Brain microvascular endothelial cell (primary cell): ENCODE measurements around the gene NOSTRIN.
"Not testable (repeated sequence)": the region's sequence is repeated elsewhere in the genome, so short reads cannot be mapped to it uniquely, and the experiment has no call there.

Source experiments
- DNase-seq: peaks from one replicate; pipeline ENCODE4 v3.0.0-alpha.2; 2020
- H3K27ac ChIP-seq: fragments of 250-450 bp; sonication (Bioruptor Pico); 2 replicates; pipeline ENCODE4 v1.5.1; 2020; ENCODE audit warnings: mild to moderate bottlenecking, moderate library complexity
- H3K27me3 ChIP-seq: fragments of 250-450 bp; sonication (Bioruptor Pico); replicated peaks from 2 replicates; pipeline ENCODE4 v1.5.1; 2020; ENCODE audit warnings: mild to moderate bottlenecking
- H3K36me3 ChIP-seq: fragments of 250-450 bp; sonication (Bioruptor Pico); replicated peaks from 2 replicates; pipeline ENCODE4 v1.5.1; 2020; ENCODE audit warnings: mild to moderate bottlenecking
- H3K4me3 ChIP-seq: 2 replicates; pipeline ENCODE4 v1.5.1; 2011; ENCODE audit warnings: low read depth, mild to moderate bottlenecking, control low read depth, low read length, moderate library complexity
- in situ Hi-C: cut with HindIII; loops from 2 replicates; pipeline ENCODE4 v1.10.0; 2017; ENCODE audit warnings: low sequenced_read_pairs, low pct_ligation_motif_present
- TF ChIP-seq, protein P1 (sequence below): IDR thresholded peaks from 2 replicates; pipeline ENCODE4 v1.5.1; 2011; ENCODE audit warnings: low read depth, mild to moderate bottlenecking, moderate library complexity, low read length, control low read depth, inconsistent platforms; ENCODE audit errors: missing control alignments

The NOSTRIN gene

DNA sequence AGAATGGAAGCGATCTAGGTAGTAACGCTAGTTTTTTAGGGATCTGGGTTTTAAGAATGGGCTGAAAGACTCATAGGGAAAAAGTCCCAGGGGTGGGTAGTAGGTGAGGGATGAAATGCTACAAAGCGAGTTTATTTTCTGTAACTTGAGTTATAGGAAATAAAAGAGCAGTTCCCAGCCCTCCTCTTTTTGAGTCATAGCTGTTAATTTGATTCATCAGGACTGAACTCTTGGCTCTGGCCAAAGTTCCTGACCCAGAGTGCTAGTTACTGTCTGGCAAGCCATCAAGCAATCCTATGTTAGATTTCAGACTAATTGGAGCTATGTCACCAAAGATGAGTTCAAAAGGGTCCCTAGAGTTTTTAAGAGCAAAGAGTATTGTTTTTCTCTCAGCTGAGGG lies 17.4 kb upstream of the NOSTRIN start:
- in situ Hi-C loops, result no loop called here
- no peak overlapping the region for H3K27ac ChIP-seq
- TF ChIP-seq, protein P1, sequence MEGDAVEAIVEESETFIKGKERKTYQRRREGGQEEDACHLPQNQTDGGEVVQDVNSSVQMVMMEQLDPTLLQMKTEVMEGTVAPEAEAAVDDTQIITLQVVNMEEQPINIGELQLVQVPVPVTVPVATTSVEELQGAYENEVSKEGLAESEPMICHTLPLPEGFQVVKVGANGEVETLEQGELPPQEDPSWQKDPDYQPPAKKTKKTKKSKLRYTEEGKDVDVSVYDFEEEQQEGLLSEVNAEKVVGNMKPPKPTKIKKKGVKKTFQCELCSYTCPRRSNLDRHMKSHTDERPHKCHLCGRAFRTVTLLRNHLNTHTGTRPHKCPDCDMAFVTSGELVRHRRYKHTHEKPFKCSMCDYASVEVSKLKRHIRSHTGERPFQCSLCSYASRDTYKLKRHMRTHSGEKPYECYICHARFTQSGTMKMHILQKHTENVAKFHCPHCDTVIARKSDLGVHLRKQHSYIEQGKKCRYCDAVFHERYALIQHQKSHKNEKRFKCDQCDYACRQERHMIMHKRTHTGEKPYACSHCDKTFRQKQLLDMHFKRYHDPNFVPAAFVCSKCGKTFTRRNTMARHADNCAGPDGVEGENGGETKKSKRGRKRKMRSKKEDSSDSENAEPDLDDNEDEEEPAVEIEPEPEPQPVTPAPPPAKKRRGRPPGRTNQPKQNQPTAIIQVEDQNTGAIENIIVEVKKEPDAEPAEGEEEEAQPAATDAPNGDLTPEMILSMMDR, result no peak

DNA sequence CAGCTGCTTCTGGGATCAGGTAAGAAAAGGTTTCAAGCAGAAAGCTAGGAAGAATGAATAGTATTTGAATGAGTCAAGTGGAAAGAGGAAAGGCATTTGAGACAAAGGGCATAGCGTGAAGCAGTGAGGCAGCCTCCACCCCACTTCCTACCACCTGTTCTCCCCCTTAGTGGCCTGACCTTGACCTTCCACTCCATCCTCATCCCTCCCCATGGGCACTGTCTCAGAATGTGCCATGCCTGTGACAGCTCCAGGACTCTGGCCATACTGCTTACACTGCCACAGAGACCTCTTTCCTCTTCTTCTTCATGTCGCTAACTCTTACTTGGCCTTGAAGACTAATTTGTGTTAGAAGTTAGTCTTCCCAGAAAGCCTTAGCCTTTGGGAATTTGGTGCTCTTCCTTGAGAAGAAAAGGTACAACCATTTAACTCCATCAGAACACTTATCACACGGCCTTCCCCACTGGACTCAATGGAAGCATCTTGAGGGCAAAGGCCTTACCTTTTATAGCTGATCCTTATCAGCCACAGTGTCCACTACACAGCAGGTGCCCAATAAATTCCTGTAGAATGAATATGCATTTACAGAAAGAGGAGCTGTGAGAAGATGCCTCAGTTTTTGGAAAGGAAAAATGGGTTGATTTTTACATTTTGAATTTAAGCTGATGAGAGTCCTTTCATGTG lies 15.2 kb upstream of the NOSTRIN start:
- Histone ChIP-seq H3K4me3 (no peak overlapping the region), H3K27me3 (no peaks in the 10 kb centered on the region), H3K27ac (no peak overlapping the region), H3K36me3 (no peaks in the 10 kb centered on the region)
- TF ChIP-seq, protein P1, result no peak
- no peak for DNase-seq
- in situ Hi-C loops, result no loop called here

More for the DNA sequence above, 17.4 kb upstream of the NOSTRIN start:
- Histone ChIP-seq H3K27me3 (no peaks in the 10 kb centered on the region), H3K36me3 (no peaks in the 10 kb centered on the region), H3K4me3 (no peak overlapping the region)
- no peak for DNase-seq

DNA sequence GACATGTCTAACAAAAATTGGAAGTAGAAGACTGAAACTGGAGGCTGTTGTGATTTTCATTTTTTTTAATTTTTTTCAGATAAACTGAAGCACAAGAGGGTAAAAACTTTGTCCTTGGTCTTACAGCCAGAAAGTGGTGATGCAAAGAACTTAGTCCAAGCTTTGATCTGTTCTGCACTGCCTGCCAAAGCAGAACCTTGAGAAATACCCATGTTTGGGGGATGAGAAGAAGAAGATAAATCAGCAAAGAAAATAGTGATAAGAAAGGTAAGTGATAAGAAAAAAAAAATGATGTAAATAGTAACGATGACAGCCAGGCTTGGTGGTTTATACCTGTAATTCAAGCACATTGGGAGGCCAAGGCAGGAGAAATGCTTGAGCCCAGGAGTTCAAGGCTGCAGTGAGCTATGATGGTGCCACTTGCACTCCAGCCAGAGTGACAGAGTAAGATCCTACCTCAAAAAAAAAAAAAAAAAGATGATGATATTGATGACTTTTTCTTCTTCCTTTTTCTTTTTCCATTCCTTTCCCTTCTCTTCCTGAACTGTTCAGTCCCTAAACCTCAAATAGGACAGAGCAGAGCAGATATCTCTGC lies 14.6 kb upstream of the NOSTRIN start:
- H3K36me3 ChIP-seq, result no peaks in the 10 kb centered on the region
- H3K27me3 ChIP-seq, result no peaks in the 10 kb centered on the region
- no peak overlapping the region for H3K4me3 ChIP-seq
- in situ Hi-C loops, result no loop called here
- TF ChIP-seq, protein P1, result no peak
- DNase-seq, result no peak
- no peak overlapping the region for H3K27ac ChIP-seq

DNA sequence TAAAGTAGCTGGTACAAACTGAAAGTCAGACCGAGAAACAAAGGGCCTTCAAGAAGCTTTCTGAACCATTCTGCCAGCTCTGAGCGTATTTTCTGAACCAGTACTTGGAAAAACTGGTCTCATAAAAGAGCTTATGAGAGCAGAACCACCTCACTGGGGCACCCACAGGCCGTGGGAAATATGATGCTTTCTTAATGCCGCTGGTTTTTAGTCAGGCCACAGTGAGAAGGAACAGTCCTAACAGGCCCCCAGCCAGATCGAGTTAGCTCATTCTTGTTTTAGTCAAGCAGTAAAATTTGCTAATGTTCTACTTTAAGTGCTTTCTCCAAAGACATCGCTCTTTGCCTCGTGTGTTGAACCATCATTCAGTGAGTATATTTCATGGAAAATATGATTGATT lies 12.7 kb upstream of the NOSTRIN start:
- Histone ChIP-seq H3K36me3 (no peaks in the 10 kb centered on the region), H3K4me3 (no peak overlapping the region), H3K27me3 (no peaks in the 10 kb centered on the region), H3K27ac (no peak overlapping the region)
- TF ChIP-seq, protein P1, result no peak
- no peak for DNase-seq
- in situ Hi-C loops, result no loop called here

DNA sequence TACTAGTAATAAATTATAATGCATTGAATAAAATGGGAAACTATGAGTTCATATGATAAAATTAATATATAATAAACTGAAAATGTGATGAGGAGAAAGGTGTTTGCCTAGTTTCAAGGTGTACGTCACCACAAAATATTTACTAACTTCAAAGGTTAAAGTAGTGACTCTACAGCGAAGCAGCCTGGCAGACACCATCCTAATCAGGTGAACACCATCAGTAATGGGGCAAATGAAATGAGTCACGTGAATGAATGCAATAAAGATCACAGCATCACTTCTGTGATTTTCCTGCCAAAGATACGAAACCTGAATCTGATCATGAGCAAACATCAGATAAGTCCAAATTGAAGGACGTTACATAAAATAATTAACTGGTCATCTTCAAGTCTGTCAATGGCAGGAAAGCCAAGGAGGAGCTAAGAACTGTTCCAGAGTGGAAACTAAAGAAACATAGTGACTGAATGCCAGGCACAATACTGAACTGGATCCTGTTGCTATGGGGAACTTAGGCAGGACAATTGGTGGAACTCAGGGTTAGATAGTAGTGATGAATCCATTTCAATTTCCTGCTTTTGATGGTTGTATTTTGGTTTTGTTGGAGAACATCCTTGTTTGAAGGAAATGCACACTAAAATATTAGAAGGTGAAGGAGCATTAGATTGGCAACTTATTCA lies 12.1 kb upstream of the NOSTRIN start:
- in situ Hi-C loops, result no loop called here
- TF ChIP-seq, protein P1, result no peak
- no peaks in the 10 kb centered on the region for H3K36me3 ChIP-seq

DNA sequence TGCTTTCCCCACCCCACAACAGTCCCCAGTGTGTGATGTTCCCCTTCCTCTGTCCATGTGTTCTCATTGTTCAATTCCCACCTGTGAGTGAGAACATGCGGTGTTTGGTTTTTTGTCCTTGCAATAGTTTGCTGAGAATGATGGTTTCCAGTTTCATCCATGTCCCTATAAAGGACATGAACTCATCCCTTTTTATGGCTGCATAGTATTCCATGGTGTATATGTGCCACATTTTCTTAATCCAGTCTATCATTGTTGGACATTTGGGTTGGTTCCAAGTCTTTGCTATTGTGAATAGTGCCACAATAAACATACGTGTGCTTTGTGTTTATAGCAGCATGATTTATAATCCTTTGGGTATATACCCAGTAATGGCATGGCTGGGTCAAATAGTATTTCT lies 11.3 kb upstream of the NOSTRIN start:
- DNase-seq, H3K4me3 ChIP-seq, H3K27me3 ChIP-seq, in situ Hi-C loops, H3K27ac ChIP-seq, H3K36me3 ChIP-seq: not testable (repeated sequence)

More for the DNA sequence above, 12.1 kb upstream of the NOSTRIN start:
- H3K27me3 ChIP-seq, result no peaks in the 10 kb centered on the region
- DNase-seq, result no peak
- H3K4me3 ChIP-seq, result no peak overlapping the region
- no peak overlapping the region for H3K27ac ChIP-seq
